ENCODE results near the gene PCSK9. TPM values are rescaled to one million over a fixed set of nuclear protein-coding genes. Genes with fewer than 3 reads are reported as not detected.

The PCSK9 gene
- total and polyA plus RNA-seq, 7 donors, result under 0.01 to 0.03 TPM; not detected in 5

GRCh38 chr1:55052221-55053142 is 13.1 kb downstream of the PCSK9 start:
- Histone ChIP-seq H3K27me3 (ENCODE audit: insufficient read depth in 3 of 3, low read length in 2 of 3) (no peaks in the 10 kb centered on the region), H3K4me1 (peaks cover 18% of the 10 kb centered on the region), H3K36me3 (ENCODE audit: insufficient read depth in 1 of 2, low read depth in 1 of 2) (no peaks in the 10 kb centered on the region), H3K27ac (peak overlapping the region; percentile 30), H3K4me3 (no peak overlapping the region), H3K9me3 (no peaks in the 10 kb centered on the region)
- intact Hi-C loops (cut with DNase I), result no loop called here
- no peak for TF ChIP-seq CTCF (IDR thresholded peaks at IDR 0.05)
- DNase-seq, result peak in 1 of 2 donors; percentile 67
- ATAC-seq, result peak; percentile 40 to 66 (median 62)
- 72 to 74% (median 72%) methylated on average over 29 of the region's 29 CpGs for WGBS, 3 donors

- H3K27me3 ChIP-seq (ENCODE audit: insufficient read depth in 3 of 3, low read length in 2 of 3), result no peaks in the 10 kb centered on the region
- no peak overlapping the region for H3K4me3 ChIP-seq
- WGBS, 3 donors, result 56 to 59% (median 56%) methylated on average over 7 of the region's 7 CpGs
- DNase-seq (no peak), ATAC-seq (peak; percentile 20 to 81 (median 68))
- no peaks in the 10 kb centered on the region for H3K9me3 ChIP-seq
- TF ChIP-seq CTCF (IDR thresholded peaks at IDR 0.05), result no peak
- peak overlapping the region; percentile 30 for H3K27ac ChIP-seq
- intact Hi-C loops (cut with DNase I), result no loop called here
- peaks cover 18% of the 10 kb centered on the region for H3K4me1 ChIP-seq
- H3K36me3 ChIP-seq (ENCODE audit: insufficient read depth in 1 of 2, low read depth in 1 of 2), result no peaks in the 10 kb centered on the region
Measured at GRCh38 chr1:55053265-55053954, 14.1 kb downstream of the PCSK9 start.

- Histone ChIP-seq H3K36me3 (ENCODE audit: insufficient read depth in 1 of 2, low read depth in 1 of 2) (no peaks in the 10 kb centered on the region), H3K9me3 (no peaks in the 10 kb centered on the region), H3K4me3 (no peak overlapping the region), H3K27me3 (ENCODE audit: insufficient read depth in 3 of 3, low read length in 2 of 3) (no peaks in the 10 kb centered on the region), H3K27ac (no peak overlapping the region), H3K4me1 (peaks cover 18% of the 10 kb centered on the region)
- ATAC-seq (no peak), DNase-seq (no peak)
- intact Hi-C loops (cut with DNase I), result no loop called here
- no peak for TF ChIP-seq CTCF (IDR thresholded peaks at IDR 0.05)
- 95% methylated on average over 5 of the region's 5 CpGs for WGBS, 3 donors
Measured at GRCh38 chr1:55054396-55054795, 15.0 kb downstream of the PCSK9 start.

- TF ChIP-seq CTCF (IDR thresholded peaks at IDR 0.05), result no peak
- ATAC-seq, result peak; percentile 55 to 68 (median 58)
- intact Hi-C loops (cut with DNase I), result no loop called here
- WGBS, 3 donors, result 50 to 64% (median 56%) methylated on average over 12 of the region's 12 CpGs
- Histone ChIP-seq H3K36me3 (ENCODE audit: insufficient read depth in 1 of 2, low read depth in 1 of 2) (no peaks in the 10 kb centered on the region), H3K27ac (no peak overlapping the region), H3K27me3 (ENCODE audit: insufficient read depth in 3 of 3, low read length in 2 of 3) (no peaks in the 10 kb centered on the region), H3K4me1 (peaks cover 18% of the 10 kb centered on the region), H3K9me3 (no peaks in the 10 kb centered on the region), H3K4me3 (no peak overlapping the region)
- no peak for DNase-seq
Measured at GRCh38 chr1:55055084-55055882, 15.9 kb downstream of the PCSK9 start.
